Measurements from ENCODE around the gene BICD1.

Gene BICD1

DNA sequence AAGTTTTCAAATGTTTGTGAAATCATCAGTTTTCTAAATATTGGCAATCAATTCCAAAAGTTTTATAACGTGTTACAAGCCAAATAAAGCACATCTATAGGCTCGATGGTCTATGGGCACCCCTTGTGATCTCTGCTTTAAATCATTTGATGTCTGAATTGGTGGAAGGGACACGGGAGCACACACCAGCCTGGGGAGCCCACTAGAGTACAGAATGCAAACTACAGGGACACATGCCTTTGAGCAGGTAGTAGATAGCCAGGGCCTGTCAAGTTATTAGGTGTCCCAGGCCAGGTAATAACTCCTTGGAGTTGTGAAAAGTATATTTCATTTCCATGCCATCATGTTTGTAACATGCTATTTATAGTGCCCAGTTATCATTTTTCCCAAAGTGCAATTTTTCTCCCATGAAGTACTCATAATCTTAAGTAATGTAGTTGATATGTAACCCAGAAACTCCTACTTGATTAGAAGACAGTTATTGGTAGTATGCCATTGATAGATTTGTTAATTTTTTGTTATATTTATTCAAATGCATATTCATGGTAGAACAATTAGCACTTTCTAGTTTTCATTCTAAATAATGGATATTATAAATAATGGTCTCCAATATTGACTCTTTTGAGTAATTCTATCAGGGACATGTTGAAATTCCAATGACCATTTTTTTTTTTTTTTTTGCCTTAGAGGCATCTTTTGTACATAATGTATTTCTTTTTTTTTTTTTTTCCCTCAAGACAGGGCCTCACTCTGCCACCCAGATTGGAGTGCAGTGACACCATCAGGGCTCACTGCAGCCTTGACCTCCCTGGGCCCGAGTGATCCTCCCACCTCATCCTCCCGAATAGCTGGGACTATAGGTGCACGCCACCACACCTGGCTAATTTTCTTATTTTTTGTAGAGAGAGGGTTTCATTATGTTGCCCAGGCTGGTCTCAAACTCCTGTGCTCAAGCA is 195.8 kb downstream of the BICD1 start:
- Histone ChIP-seq H2AFZ (ENCODE audit: low read length, unreplicated experiment) (no peak overlapping the region), H3K36me3 (ENCODE audit: insufficient read depth, low read length) (no peaks in the 10 kb centered on the region), H3K4me3 (ENCODE audit: low read depth, low read length) (no peak overlapping the region), H3K27me3 (ENCODE audit: insufficient read depth, low read length) (no peaks in the 10 kb centered on the region), H3K27ac (ENCODE audit: low read depth, low read length) (no peak overlapping the region), H3K79me2 (ENCODE audit: control insufficient read depth, insufficient read depth, low read length, unreplicated experiment) (no peaks in the 10 kb centered on the region), H3K4me1 (ENCODE audit: control insufficient read depth, insufficient read depth, low read length, unreplicated experiment) (no peaks in the 10 kb centered on the region)

DNA sequence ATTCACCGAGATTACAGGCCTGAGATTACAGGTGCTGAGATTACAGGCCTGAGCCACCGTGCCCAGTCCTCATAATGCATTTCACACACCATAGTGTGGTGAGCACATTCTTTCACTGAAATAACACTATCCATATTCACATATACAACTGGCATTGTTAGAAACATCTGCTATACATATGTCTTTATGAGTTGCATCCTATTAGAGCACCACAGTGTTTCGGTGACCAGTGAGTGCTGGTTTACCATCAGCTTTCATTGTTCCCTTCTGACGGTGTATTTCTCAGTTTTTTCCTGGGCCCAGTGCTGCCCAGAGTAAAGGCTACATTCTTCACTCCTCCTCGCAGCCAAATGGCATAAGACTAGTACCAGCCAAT is 196.5 kb downstream of the BICD1 start:
- H2AFZ ChIP-seq (ENCODE audit: low read length, unreplicated experiment) = no peak overlapping the region

DNA sequence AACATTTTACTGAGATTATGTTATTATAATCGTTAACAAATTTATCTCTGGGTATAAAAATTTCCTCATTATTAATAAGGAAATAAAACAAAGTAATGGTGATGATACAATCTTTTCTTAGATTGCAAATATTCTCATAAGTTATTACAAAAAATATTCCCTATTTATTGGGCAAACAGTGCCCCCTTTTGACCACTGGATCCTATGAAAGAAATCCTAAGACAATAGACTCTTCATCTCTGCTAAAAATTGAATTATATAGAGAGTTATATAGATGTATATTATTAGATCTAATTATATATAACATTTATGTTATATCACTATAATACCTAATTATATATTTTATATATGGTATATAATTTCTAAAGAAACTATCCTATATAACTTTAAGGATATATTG is 198.5 kb downstream of the BICD1 start:
- Histone ChIP-seq H3K79me2 (ENCODE audit: control insufficient read depth, insufficient read depth, low read length, unreplicated experiment) (no peaks in the 10 kb centered on the region), H3K4me1 (ENCODE audit: control insufficient read depth, insufficient read depth, low read length, unreplicated experiment) (no peaks in the 10 kb centered on the region), H3K36me3 (ENCODE audit: insufficient read depth, low read length) (no peaks in the 10 kb centered on the region), H2AFZ (ENCODE audit: low read length, unreplicated experiment) (no peak overlapping the region), H3K27ac (ENCODE audit: low read depth, low read length) (no peak overlapping the region), H3K27me3 (ENCODE audit: insufficient read depth, low read length) (no peaks in the 10 kb centered on the region), H3K4me3 (ENCODE audit: low read depth, low read length) (no peak overlapping the region)

More for the DNA sequence above, 196.5 kb downstream of the BICD1 start:
- no peaks in the 10 kb centered on the region for H3K79me2 ChIP-seq (ENCODE audit: control insufficient read depth, insufficient read depth, low read length, unreplicated experiment)
- no peak overlapping the region for H3K27ac ChIP-seq (ENCODE audit: low read depth, low read length)
- no peaks in the 10 kb centered on the region for H3K27me3 ChIP-seq (ENCODE audit: insufficient read depth, low read length)
- H3K4me1 ChIP-seq (ENCODE audit: control insufficient read depth, insufficient read depth, low read length, unreplicated experiment) = no peaks in the 10 kb centered on the region
- H3K36me3 ChIP-seq (ENCODE audit: insufficient read depth, low read length) = no peaks in the 10 kb centered on the region
- H3K4me3 ChIP-seq (ENCODE audit: low read depth, low read length) = no peak overlapping the region

DNA sequence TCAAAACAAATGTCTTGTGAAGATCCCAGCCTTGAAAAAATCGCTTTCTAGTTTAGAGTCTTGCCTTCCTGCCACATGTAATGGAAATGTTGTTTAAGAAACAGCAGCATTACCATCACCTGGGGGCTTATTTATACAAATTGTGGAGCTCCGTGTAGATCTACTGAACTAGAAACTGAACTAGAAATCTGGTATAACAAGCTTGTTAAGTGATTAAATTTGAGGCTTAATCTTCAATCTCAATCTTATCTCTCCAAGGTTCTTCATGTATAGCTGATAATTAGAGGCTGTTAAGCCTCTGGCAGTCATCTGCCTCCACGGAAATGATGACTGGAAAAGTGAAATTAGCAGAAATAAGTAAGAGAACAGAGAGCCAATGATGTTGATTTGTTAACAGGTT is 200.7 kb downstream of the BICD1 start:
- Histone ChIP-seq H3K27ac (ENCODE audit: low read depth, low read length) (no peak overlapping the region), H3K4me3 (ENCODE audit: low read depth, low read length) (no peak overlapping the region), H3K4me1 (ENCODE audit: control insufficient read depth, insufficient read depth, low read length, unreplicated experiment) (no peaks in the 10 kb centered on the region), H3K36me3 (ENCODE audit: insufficient read depth, low read length) (no peaks in the 10 kb centered on the region), H3K79me2 (ENCODE audit: control insufficient read depth, insufficient read depth, low read length, unreplicated experiment) (no peaks in the 10 kb centered on the region), H2AFZ (ENCODE audit: low read length, unreplicated experiment) (no peak overlapping the region), H3K27me3 (ENCODE audit: insufficient read depth, low read length) (no peaks in the 10 kb centered on the region)

DNA sequence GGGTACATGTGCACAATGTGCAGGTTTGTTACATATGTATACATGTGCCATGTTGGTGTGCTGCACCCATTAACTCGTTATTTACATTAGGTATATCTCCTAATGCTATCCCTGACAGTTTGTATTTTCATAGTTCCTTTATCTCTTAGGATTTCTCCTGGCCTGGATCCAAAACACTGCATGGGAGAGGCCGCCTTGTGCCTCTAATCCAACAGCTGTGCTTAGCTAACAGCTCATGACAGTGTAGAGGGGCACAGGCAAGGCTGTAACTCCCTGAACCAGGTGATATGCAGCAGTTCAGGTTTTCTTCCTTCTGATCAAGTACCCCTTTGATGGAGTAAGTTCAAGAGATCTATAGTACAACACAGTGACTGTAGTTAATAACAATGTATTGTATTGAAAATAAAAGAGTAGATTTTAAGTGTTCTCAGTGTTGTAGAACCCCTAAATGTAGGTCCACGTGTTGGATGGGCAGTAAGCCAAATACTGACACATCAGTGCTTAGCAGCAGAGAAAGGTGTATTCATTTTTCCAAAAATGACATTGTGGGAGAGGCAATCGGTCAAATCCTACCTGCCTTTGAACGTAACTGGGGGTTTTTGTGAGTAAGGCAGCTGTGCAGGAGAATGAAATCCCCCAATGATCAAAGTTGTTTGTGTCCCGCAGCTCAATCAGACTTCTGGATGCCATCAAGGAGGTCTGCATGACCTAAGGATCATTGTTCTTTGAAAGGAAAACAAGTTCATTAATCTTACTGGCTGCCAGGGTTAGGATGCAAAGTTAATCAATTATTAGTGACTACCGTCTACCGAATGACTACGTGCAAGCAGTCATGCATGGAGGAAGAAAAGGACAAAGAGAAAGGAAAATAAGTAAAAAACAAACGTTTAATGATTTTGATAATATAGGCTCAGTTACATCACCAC is 203.4 kb downstream of the BICD1 start:
- no peaks in the 10 kb centered on the region for H3K79me2 ChIP-seq (ENCODE audit: control insufficient read depth, insufficient read depth, low read length, unreplicated experiment)
- no peak overlapping the region for H2AFZ ChIP-seq (ENCODE audit: low read length, unreplicated experiment)
- H3K36me3 ChIP-seq (ENCODE audit: insufficient read depth, low read length) = no peaks in the 10 kb centered on the region
- H3K27me3 ChIP-seq (ENCODE audit: insufficient read depth, low read length) = no peaks in the 10 kb centered on the region
- H3K4me1 ChIP-seq (ENCODE audit: control insufficient read depth, insufficient read depth, low read length, unreplicated experiment) = no peaks in the 10 kb centered on the region
- no peak overlapping the region for H3K4me3 ChIP-seq (ENCODE audit: low read depth, low read length)
- no peak overlapping the region for H3K27ac ChIP-seq (ENCODE audit: low read depth, low read length)

DNA sequence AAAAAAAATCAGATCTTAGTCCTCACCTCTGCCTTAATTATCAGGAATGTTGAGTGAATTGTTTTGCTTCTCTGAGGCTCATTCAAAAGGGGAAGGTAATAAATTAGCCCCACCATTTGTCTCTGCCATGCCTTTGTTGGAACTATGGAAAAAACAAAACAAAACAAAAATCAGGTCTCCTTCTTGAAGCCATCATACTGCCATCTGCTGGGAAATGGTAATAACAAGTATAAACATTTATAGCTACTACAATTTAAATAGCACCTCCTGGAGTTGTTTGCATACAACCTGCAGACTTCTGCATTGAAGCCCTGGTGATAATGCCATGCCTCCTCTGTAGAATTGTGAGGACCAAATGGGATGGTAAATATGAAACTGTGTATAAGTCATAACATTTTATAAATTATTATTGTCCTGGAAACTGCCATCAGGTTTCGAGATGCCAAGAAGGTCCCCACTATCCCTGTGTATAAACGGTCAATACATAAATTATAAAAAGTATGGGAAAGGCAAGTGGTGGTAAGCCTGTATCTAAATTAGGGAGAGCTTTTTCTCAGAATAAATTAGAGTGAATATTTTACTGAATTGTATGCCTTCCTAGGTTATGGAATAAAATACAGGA is 205.5 kb downstream of the BICD1 start:
- Histone ChIP-seq H3K4me1 (ENCODE audit: control insufficient read depth, insufficient read depth, low read length, unreplicated experiment) (no peaks in the 10 kb centered on the region), H3K27me3 (ENCODE audit: insufficient read depth, low read length) (no peaks in the 10 kb centered on the region), H3K79me2 (ENCODE audit: control insufficient read depth, insufficient read depth, low read length, unreplicated experiment) (no peaks in the 10 kb centered on the region), H2AFZ (ENCODE audit: low read length, unreplicated experiment) (no peak overlapping the region), H3K4me3 (ENCODE audit: low read depth, low read length) (no peak overlapping the region), H3K27ac (ENCODE audit: low read depth, low read length) (no peak overlapping the region), H3K36me3 (ENCODE audit: insufficient read depth, low read length) (no peaks in the 10 kb centered on the region)

DNA sequence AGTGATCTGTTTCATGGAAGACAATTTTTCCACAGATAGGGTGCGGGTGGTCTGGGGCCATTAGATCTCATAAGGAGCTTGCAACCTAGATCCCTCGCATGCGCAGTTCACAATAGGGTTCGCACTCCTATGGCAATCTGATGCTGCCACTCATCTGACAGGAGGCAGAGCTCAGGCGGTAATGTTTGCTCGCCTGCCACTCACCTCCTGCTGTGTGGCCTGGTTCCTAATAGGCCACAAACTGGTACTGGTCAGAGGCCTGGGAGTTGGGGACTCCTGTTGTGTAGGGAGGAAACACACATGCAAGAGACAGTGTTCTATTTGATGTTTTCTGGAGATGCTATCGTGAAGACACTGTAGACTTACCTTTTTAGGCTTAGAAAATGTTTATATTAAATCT is 215.7 kb downstream of the BICD1 start:
- no peak overlapping the region for H2AFZ ChIP-seq (ENCODE audit: low read length, unreplicated experiment)
- H3K79me2 ChIP-seq (ENCODE audit: control insufficient read depth, insufficient read depth, low read length, unreplicated experiment) = no peaks in the 10 kb centered on the region
- no peak overlapping the region for H3K27ac ChIP-seq (ENCODE audit: low read depth, low read length)
- H3K4me3 ChIP-seq (ENCODE audit: low read depth, low read length) = no peak overlapping the region
- H3K36me3 ChIP-seq (ENCODE audit: insufficient read depth, low read length) = no peaks in the 10 kb centered on the region
- H3K4me1 ChIP-seq (ENCODE audit: control insufficient read depth, insufficient read depth, low read length, unreplicated experiment) = no peaks in the 10 kb centered on the region
- H3K27me3 ChIP-seq (ENCODE audit: insufficient read depth, low read length) = no peaks in the 10 kb centered on the region

DNA sequence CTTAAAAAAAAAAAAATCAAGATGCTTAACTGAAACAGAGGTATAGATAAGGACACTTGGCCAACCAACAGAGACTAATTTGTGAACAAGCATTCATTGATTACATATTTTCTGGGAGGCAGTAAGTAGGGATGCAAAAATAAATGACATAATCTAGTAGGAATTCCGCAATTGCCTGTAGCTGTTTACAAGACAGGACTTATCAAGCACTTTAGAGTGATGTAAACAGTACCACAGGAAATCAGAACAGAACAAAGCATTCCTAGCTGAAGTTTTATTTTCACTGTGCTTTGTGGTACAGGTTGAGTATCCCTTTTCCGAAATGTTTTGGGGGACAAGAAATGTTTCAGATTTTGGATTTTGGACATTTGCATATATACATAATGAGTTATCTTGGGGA is 224.5 kb downstream of the BICD1 start:
- Histone ChIP-seq H3K4me1 (ENCODE audit: control insufficient read depth, insufficient read depth, low read length, unreplicated experiment) (peaks cover 2% of the 10 kb centered on the region), H3K79me2 (ENCODE audit: control insufficient read depth, insufficient read depth, low read length, unreplicated experiment) (no peaks in the 10 kb centered on the region), H3K36me3 (ENCODE audit: insufficient read depth, low read length) (no peaks in the 10 kb centered on the region), H3K27ac (ENCODE audit: low read depth, low read length) (no peak overlapping the region), H3K4me3 (ENCODE audit: low read depth, low read length) (no peak overlapping the region), H3K27me3 (ENCODE audit: insufficient read depth, low read length) (no peaks in the 10 kb centered on the region), H2AFZ (ENCODE audit: low read length, unreplicated experiment) (no peak overlapping the region)

DNA sequence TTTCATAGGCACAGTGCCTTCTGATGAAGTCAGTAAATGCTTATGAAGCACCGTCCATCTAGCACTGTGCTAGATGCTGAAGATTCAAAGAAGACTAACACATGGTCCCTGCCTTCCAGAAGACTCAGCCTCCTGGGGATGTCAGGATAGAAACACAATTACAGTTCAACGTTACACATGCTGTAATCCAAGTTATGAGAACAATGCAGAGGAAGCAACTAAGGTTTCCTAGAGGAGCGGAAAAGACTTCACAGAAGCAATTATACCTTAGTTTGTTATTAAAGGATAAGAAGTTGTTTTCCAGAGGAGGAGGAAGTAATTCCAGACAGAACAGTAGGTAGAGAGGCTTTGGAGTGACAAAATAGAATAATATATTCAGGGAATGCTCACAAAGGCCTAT is 225.8 kb downstream of the BICD1 start:
- Histone ChIP-seq H3K79me2 (ENCODE audit: control insufficient read depth, insufficient read depth, low read length, unreplicated experiment) (no peaks in the 10 kb centered on the region), H3K36me3 (ENCODE audit: insufficient read depth, low read length) (no peaks in the 10 kb centered on the region), H3K27ac (ENCODE audit: low read depth, low read length) (no peak overlapping the region), H3K4me1 (ENCODE audit: control insufficient read depth, insufficient read depth, low read length, unreplicated experiment) (peaks cover 3% of the 10 kb centered on the region), H3K4me3 (ENCODE audit: low read depth, low read length) (no peak overlapping the region), H2AFZ (ENCODE audit: low read length, unreplicated experiment) (no peak overlapping the region), H3K27me3 (ENCODE audit: insufficient read depth, low read length) (no peaks in the 10 kb centered on the region)

DNA sequence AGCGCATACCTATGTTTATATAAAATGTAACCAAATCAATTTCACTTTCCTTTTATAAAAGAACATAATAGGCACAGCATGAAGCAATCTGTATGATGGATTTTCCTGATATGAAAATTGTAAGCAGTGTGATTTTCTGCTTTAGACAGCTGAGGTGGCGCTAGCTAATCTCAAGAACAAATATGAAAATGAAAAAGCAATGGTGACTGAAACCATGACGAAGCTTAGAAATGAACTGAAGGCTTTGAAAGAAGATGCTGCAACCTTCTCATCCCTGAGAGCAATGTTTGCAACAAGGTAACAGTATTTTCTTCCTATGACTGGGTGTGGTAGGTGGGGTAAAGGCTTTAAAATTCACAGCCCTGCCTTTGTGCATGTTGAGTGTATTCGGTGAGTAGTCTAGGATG is 227.7 kb downstream of the BICD1 start:
- Histone ChIP-seq H3K79me2 (ENCODE audit: control insufficient read depth, insufficient read depth, low read length, unreplicated experiment) (no peaks in the 10 kb centered on the region), H3K4me3 (ENCODE audit: low read depth, low read length) (no peak overlapping the region)

More for the DNA sequence above, 227.7 kb downstream of the BICD1 start:
- H3K36me3 ChIP-seq (ENCODE audit: insufficient read depth, low read length) = no peaks in the 10 kb centered on the region
- H3K27ac ChIP-seq (ENCODE audit: low read depth, low read length) = no peak overlapping the region
- H3K4me1 ChIP-seq (ENCODE audit: control insufficient read depth, insufficient read depth, low read length, unreplicated experiment) = peaks cover 3% of the 10 kb centered on the region
- no peak overlapping the region for H2AFZ ChIP-seq (ENCODE audit: low read length, unreplicated experiment)
- H3K27me3 ChIP-seq (ENCODE audit: insufficient read depth, low read length) = no peaks in the 10 kb centered on the region
